Fibroblast of lung (primary cell): Measurements from ENCODE around the gene BRD2.

Experiments used
- EZH2 ChIP-seq: IDR thresholded peaks from 2 replicates; pipeline ENCODE4 v1.5.1; 2012; ENCODE audit warnings: low read length, control low read depth, mild to moderate bottlenecking; ENCODE audit errors: missing control alignments
- TF ChIP-seq, protein P1 (sequence below), 2 donors: IDR thresholded peaks in 1 of 2; conservative IDR thresholded peaks in 1 of 2; 1 replicate in 1 of 2; 2 replicates in 1 of 2; pipeline ENCODE4 v1.5.1; 2011 to 2012; ENCODE audit warnings: low read length in 2 of 2, control low read depth in 1 of 2, inconsistent platforms in 1 of 2, low read depth in 1 of 2, mild to moderate bottlenecking in 1 of 2

- TF ChIP-seq, protein P1, sequence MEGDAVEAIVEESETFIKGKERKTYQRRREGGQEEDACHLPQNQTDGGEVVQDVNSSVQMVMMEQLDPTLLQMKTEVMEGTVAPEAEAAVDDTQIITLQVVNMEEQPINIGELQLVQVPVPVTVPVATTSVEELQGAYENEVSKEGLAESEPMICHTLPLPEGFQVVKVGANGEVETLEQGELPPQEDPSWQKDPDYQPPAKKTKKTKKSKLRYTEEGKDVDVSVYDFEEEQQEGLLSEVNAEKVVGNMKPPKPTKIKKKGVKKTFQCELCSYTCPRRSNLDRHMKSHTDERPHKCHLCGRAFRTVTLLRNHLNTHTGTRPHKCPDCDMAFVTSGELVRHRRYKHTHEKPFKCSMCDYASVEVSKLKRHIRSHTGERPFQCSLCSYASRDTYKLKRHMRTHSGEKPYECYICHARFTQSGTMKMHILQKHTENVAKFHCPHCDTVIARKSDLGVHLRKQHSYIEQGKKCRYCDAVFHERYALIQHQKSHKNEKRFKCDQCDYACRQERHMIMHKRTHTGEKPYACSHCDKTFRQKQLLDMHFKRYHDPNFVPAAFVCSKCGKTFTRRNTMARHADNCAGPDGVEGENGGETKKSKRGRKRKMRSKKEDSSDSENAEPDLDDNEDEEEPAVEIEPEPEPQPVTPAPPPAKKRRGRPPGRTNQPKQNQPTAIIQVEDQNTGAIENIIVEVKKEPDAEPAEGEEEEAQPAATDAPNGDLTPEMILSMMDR (conservative IDR thresholded peaks at IDR 0.05 in 1 of 2, IDR thresholded peaks at IDR 0.05 in 1 of 2; ENCODE audit: low read depth in 1 of 2, low read length in 2 of 2): no peak
- TF ChIP-seq EZH2: no peak
These were observed 36.5 kb downstream of the BRD2 start for GRCh38 chr6:33004940-33005339.
